GM19240 (cell line): ENCODE results near the gene NAT10.
A peak's percentile ranks its signal among the peaks of the same experiment; 100 is the strongest.

Experiments used
- DNase-seq: peaks from one replicate; pipeline ENCODE4 v3.0.0; 2011; ENCODE audit warnings: low spot score; ENCODE audit not compliant: insufficient read length

The NAT10 gene

DNA sequence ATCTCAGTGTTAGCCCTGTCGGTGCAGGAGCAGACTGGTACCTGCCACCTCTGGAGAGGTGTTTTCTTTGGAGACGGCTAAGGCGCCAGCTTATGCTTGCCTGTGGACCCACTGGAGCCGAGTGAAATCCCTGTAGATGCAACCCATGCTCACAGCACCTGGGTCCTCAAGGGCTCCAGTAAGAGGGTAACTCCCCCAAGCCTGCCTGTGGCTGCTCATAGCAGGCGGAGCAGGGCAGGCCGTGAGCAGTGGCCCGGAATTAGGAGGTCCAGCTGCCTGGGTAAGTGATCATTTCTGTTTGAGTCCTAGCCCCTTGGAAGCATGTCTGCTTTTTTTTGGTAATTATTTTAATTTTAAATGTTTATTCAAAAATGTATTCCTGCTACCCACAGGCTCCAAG lies 43.8 kb downstream of the NAT10 start:
- no peak for DNase-seq

DNA sequence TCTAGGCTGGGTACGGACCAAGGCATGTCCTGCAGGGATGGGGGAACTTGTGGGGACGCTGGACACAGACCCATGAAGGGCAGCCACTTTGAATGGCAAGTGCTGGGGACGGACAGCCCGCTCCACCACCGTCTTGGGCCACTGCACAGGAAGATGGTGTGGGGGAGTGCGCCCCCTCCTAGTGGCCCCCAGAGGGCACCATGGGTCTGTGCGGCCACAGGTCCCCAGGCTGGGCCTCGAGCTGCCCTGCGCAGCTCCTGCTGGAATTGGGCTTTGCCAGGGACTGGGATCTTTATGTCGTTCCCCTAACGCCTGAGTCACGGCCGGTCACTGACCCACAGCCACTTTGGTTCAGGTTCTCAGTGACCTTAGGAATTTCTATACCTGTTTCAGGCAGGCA lies 44.4 kb downstream of the NAT10 start:
- no peak for DNase-seq

DNA sequence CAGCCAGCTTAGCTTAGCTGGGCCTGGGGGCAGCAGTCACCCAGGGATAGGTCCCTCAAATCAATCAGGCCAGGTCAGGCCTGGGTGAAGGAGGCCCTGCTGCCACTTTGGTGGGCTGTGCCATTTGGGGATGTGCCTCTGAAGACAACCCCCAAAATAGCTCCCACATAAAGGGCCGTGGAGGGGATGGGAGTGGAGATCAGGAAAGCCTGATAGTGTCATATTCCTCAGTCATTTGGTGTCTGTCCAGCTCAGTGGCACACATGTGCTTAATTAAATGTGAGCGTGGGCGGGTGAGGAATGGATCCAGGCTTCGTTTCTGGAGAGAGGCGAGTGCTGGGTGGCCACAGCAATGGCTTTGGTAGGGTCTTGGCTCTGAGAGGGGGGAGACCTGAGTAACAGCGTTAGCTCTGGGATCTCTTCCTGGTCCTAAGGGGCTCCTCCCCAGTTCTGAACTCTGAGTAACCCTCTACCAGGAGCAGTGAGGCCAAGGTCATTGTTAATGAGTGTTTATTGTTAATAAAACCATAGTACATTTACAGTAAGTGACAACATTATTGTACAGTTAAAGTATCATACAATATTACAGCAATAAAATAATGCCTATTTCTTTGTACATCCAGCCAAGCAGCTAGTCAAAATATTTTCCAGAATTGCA lies 45.2 kb downstream of the NAT10 start:
- no peak for DNase-seq

DNA sequence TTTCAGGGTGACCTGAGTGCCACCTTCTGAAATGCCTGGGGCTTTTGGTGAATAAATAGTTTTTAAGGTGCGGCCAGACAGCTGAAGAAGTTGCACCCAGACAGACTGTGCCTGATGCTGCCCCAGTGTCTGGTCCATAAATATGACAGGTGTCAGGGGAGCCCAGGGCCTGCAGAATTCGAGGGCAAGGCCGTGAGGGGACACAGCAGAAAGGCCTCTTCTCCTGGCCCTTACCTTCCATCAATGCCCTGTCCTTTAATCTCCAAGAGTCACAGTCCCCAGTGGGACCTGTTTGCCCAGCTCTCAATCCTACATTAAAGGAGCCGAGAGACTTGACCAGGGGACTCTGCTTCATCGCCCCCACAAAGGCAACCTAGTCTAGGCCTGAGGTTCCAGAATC lies 45.7 kb downstream of the NAT10 start:
- DNase-seq: no peak

DNA sequence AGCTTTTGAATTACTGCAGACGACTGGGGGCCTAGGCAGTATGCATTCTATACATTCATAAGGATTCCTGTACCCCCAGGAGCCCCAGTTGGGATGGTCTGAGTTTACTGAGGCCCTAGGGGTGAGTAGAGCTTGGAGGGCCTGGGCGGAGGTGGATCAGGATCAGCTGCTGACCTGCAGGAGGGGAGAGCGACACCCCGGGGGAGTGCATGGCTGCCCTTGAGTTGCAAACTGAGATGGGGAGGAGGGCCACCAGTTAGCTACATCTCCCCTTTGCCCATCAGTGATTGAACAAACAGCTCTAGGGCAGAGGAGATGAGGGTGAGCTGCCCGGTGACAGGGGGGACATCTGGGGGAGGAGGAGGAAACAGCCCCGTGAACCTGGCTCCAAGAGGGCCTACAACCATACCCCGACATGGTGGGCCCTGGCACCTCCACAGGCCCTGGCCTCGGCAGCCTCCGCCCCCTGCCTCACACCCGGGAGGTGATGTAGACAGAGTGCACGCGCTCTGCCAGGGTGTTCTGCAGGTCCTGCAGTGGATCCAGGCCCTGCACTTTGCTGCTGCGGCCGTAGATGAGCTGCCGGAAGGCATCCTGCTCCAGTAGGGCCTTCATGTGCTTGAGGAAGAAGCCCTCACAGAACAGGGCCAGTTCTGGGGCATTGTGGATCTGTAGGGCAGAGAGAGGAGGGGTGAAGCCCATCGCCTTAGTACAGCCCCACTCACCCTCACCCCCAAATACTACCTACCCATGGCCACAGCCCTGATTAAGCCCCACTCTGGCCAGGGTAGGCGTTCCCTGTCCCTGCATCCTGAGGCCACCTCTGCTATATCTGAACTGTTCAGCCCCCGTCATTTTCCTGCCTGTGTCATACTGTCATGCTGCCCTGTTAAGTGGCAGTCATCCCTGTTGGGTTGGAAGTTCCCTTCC lies 46.8 kb downstream of the NAT10 start:
- DNase-seq: no peak

DNA sequence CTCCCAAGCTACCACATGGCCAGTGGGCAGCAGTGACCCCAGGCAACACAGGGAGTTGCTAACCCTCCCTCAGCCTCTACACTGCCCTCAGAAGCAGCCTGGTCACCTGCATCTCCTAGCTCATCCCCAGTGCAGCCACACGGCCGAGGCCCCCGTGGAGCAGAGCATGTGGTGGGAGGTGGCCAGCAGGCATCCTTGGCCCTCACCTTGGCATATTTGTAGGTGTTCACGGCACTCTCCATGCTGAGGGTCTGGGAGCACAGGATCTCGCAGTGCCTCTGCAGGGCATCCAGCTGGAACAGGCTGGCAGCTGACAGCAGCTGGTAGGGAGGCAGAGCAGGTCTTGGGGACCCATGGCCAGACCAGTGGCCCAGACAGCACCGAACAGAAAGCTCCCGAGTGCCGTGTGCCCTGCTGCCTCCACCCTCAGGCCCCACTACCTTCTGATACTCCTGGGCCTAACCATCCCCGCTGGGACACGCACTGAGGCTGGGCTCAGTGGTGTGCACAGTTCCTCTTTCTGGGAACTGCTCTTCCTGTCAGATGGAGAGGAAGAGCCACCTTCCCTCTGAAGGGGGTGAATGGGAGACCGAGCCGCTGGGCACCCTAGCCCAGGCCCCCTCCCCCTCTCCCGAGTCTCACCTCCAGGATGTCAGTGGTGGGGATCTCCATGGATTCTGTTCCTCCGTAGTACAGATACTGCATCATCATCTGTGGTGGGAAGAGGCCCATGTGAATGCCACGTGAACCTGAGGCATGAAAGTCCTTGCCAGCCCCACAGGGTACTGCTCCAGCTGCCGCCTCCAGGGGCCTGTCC lies 48.8 kb downstream of the NAT10 start:
- peak; percentile 56 for DNase-seq

DNA sequence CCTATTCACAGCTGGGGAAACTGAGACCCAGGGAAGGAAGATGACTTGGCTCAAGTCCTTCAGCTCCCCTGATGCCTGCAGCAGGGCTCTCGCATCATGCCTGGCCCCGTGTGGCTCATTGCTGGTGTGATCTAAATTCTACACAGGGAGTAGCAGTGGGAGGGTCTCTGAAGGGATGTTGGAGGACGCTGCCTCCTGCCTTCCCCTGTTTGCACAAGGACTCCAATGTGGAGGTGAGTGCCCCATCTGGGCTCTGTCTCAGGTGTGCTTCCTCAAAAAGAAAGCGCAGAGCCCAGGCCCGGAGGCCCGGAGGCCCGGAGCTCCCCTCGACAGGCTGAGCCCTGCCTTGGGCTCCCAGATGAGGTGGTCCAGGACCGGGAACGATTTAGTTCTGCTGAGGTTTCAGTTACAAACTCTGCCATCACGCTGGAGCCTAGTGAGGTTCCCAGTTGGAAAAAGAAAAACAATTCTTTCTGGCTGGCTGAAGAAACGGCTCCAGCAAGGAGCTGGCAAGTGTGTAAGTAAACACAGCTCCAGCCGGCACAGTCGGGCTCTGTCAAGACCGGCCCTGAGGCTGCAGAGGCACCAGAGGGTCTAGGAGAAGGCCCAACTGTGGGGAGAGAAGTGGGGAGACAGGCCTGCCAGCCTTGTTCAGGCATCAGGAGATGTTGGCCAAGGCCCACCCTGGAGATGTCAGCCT lies 49.8 kb downstream of the NAT10 start:
- no peak for DNase-seq

DNA sequence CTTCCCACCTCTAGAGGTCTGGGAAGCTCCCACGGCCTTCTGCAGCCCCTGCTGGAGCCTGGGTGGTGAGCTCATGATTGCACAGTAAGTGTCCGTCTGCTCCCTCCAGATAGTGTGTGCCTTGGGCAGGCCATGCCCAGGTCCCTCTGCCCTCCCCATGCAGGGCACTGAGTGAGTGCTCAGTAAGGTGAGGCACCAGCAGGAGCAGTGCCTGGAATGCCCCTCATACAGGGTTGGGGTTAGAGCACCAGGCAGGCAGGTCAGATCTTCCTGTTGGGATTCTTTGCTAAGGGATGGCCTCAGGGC lies 50.3 kb downstream of the NAT10 start:
- no peak for DNase-seq

DNA sequence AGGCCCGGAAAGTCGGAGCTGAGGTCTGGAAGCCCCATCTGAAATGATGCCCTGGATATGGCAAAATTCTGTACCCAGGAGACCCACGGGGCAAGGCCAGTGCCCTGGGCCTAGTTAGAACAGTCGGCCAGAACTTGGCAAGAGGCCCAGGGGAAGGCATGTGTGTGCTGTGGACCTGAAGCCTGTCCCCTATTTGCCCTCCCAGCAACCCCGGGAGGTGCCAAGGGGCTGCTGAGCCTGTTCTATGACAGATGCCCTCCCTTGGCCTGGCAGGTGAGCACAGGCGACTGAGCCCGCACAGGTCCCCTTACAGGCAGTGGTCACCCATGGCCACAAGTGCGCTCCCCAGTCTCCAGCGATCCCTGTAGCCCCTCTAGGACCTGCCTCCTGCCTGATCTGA lies 51.7 kb downstream of the NAT10 start:
- DNase-seq: no peak

DNA sequence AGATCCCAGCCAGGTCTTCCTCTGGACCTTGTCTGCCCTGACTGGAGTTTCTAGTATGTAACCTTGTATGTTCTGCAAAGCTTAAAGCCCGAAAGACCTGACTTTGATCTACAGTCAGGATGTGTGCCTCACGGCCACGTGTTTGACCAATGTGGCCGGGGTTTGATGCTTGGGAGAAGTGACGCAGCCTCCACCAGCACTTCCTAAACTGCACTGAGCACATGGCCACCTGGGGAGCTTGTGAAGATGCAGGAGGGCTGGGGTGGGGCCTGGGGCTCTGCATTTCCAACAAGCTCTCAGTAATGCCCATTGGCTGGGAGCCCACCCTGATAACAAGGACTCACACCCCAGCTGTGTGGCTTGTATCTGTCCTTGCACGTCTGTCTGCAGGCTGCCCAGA lies 53.2 kb downstream of the NAT10 start:
- no peak for DNase-seq

DNA sequence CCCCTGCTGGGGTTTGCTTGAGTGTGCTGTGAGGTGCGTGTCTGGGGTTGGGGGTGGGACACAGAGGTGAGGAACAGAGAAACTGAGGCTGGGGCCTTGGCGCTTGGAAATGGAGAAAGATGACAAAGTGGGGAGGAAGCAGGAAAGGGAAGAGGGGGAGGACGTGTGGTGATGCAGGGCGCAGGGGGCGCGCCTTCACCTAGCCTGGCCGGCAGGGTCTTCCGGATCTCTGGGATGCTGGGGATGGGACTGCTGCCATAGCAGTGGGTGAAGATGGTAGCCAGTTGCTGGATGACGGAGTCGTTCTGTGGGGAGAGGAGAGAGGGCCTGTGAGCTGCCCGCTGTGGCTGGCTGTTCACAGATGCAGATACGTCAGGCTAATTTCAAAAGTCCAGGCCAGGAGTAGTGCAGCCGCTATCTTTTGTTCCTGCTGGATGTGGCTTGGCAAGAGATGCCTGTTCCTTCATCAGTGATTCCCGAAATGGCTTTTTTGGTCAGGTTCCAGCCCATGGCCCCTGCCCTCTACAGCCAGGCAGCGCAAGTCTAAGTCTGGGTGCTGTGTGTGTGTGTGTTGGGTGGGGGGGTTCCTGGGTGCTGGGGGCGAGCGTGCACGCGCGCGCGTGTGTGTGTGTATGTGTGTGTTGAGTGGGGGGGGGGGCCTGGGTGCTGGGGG lies 54.8 kb downstream of the NAT10 start:
- DNase-seq: no peak

DNA sequence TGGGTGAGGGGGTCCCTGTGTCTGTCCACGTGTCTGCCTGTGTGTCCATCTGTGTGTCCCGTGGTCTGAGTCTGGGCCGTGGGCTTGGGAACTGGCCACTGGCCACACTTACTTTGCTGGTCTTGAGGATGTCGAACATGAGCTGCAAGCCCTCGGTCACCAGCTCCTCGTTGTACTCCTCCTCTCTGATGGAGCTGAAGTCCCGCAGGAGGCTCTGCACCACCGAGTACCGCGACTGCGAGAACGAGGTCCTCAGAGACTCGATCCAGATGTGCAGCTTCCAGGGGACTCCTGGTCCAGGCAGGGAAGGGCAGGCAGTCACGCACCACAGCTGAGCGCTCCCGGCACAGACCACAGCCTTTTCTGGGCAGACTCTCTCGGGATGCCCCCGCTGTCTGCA lies 55.4 kb downstream of the NAT10 start:
- DNase-seq: no peak

DNA sequence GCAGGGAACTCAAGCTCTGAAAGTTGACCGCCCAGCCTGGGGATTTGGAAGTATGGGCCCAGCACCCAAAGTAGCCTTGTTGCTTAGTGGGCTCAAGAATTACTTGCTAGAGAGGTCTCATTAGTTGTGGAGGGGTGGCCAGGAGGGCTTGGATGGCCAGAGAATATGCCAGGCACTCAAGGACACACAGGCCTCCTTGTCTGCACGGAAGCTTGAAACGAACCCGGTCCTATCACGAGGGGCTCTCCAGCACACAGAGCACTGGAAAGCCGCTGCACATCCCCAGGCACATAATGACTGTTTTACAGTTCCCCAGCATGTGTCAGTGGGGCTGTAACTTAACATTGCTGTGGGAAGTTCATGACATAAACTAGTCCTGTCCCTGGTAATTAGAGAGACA lies 55.9 kb downstream of the NAT10 start:
- DNase-seq: no peak

DNA sequence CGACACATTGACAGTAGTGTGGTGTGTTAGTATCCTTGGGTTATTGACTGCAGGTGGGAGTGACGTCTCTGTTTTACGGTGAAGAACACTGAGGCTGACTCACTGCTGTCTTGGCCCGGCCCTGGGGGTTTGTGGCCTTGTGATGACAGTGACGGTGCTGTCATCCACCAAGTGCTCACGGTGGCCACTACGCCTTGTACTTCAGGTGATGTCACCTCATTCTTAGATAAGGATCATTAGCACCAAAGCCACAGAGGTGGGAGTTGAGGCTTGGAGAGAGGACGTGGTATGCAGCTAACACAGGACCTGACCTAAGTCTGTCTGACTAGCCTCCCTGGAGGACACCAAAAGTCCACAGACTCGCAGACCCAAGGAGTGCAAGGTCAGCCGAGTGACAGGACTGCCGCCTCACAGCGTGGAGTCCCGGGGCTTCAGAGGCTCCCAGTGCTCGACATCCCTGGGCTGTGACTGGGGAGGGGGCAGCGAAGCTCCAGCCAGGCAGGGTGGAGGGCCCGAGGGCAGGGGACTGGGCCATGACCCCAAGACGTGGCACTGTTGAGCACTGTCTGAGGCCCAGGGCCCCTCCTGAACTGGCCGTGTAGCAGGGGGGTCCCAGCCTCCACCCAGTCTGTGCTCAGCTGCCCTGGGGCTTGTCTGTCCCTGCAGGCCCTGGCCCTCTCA lies 56.5 kb downstream of the NAT10 start:
- DNase-seq: no peak

DNA sequence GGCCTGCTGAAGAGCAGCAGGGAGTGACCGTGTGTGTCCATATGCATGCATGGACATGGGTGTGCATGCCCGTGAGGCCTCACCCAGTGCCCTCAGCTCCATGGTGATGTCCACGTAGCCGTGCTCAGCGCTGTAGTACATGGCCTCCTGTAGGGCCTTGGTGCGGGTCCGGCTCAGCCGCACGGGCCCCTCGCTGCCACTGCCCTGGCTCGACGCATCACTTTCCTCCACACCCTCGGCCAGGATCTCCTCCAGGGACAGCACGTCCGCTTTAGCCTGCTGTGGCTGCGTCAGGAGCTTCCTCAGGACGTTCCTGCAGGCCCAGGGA lies 57.0 kb downstream of the NAT10 start:
- no peak for DNase-seq

DNA sequence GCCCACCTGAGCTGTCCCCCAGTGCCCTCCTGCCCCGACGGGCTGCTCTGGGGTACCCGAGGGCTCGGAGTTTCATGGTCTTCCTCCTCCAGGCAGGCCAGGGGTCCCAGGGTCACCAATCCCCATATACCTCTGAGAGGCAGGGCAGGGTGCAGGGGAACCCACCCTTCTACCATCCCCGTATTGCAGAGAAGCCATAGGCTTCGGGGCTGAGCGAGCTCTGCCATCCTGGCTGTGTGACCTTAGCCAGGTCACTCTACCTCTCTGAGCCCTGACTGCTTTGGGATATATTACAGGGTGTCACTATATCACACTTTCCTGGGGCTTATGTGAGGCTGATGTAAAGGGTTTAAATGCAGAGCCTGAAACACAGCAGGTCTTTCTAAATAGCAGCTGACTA lies 57.4 kb downstream of the NAT10 start:
- DNase-seq: no peak

DNA sequence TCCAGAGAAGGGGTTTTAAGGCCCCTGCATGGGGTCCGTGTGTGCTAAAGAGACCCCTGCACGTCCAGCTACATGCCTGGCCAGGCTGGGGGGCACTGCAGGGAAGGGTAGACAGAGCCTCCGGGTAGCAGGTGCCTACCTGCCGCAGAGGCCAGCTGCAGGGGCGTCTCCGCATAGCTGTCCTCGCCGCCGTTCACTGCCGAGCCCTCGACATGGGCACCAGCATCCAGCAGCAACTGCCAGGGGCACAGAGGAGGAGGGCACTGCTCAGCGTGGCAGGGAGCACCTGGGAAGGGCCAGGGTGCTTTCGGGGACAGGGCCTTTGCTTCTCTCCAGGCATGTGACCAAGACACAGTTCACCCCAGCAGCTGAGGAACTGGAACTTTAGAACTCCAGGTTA lies 59.7 kb downstream of the NAT10 start:
- no peak for DNase-seq

DNA sequence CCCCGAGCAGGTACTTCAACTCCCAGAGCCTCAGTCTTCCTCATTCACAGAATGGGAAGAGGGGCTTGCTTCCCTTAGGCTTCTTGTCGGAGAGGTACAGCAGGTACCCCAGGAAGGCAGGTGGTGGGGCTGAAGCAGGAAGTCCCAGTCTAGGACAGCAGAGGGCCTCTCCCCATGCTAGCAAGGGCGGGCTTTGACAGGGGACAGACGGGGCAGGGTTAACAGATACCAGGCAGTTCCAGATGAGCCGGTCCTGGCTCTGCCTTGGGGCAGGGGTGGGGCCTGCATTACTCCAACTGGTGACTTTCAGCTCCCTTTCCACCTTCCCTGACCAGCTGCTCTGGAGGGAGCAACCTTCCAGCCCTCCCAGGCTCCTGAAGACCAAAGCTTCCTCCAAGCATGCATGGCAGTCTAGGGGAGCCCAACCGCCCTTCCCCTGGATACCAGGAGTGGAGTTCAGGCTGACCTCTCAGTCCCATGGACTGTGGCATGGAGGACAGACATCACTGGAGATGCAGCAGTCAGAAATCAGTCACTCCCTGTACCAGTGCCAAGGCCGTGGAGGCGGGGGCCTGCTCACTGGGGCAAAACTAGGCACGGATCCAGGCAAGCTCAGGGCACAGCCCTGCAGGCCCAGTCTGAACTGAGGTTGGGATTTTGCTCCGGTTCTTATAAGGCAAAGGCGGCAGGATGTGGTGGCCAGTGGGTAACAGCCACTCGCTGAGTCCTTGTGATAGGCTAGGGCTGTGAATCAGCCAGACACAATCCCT lies 60.5 kb downstream of the NAT10 start:
- DNase-seq: no peak

DNA sequence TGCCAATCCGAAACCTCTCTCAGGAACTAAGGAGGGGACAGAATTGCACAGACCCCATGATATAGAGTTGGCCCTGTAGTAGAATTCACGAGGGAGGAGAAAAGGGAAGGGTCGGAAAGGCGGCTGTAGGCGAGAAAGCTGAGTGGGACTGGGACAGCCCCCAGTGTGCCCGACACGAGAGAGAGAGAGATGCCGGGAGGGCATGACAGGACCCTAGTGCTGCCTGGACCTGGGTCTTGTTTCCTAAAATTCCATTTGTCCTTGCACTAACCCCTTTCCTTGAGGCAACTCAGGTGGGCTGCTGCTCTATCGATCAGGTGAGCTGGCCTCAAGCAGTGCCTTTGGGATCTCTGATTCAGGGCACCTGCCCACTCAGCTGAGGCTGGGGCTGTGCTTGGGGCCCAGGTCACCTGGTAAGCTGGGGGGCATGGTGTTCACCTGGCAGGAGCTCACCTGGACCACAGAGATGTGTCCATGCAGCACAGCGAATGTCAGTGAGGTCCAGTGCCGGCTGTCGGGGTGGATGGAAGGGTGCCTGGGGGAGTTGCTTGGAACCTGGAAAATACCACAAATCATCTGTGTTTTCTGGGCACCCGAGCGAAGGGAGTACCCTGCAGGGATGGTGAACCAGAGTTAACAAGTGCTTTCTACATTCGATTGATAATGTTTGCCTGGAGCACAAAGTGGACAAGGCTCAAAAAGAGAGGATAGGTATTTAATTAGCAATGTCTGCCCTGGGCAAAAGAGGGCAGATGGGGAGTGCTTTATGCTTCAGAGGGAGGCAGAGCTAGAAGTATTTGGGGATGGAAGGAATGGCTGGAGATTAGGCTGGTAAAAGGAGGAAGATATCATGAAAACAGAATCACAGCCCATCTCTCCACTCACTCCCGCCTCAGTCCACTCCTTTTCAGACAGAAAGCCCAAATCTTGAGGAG lies 61.6 kb downstream of the NAT10 start:
- no peak for DNase-seq
